Putamen (tissue), 1 donor: ENCODE measurements around the gene AQP12A.
"Not testable (repeated sequence)": the region's sequence is repeated elsewhere in the genome, so short reads cannot be mapped to it uniquely, and the experiment has no call there.

Experiments used
- DNase-seq: peaks from one replicate; pipeline ENCODE4 v3.0.0-alpha.2; 2016; ENCODE audit warnings: low spot score

AQP12A gene

GRCh38 chr2:240688553-240688919 lies 3.1 kb upstream of the AQP12A start:
- no peak for DNase-seq

GRCh38 chr2:240689975-240690374 lies 1.7 kb upstream of the AQP12A start:
- no peak for DNase-seq

- DNase-seq, result not testable (repeated sequence)
Observed at GRCh38 chr2:240690421-240691074, 1.1 kb upstream of the AQP12A start.

- DNase-seq, result not testable (repeated sequence)
Observed at GRCh38 chr2:240691075-240691427, 615 bp upstream of the AQP12A start.

- DNase-seq, result not testable (repeated sequence)
Observed at GRCh38 chr2:240692583-240693561, 1.2 kb downstream of the AQP12A start.

- not testable (repeated sequence) for DNase-seq
Observed at GRCh38 chr2:240694304-240694703, 2.6 kb downstream of the AQP12A start.

GRCh38 chr2:240695593-240695992 lies 3.9 kb downstream of the AQP12A start:
- not testable (repeated sequence) for DNase-seq

GRCh38 chr2:240696469-240696868 lies 4.8 kb downstream of the AQP12A start:
- DNase-seq, result not testable (repeated sequence)

GRCh38 chr2:240698852-240699561 lies 7.3 kb downstream of the AQP12A start:
- not testable (repeated sequence) for DNase-seq

GRCh38 chr2:240699835-240700234 lies 8.2 kb downstream of the AQP12A start:
- not testable (repeated sequence) for DNase-seq

- not testable (repeated sequence) for DNase-seq
Observed at GRCh38 chr2:240700616-240701015, 8.9 kb downstream of the AQP12A start.

GRCh38 chr2:240701091-240701735 lies 9.5 kb downstream of the AQP12A start:
- DNase-seq, result no peak

GRCh38 chr2:240701736-240702639 lies 10.3 kb downstream of the AQP12A start:
- DNase-seq, result no peak

- DNase-seq, result no peak
Observed at GRCh38 chr2:240702640-240703011, 11.0 kb downstream of the AQP12A start.

- DNase-seq, result no peak
Observed at GRCh38 chr2:240703417-240704341, 12.0 kb downstream of the AQP12A start.

GRCh38 chr2:240704651-240705050 lies 13.0 kb downstream of the AQP12A start:
- DNase-seq, result no peak

- DNase-seq, result no peak
Observed at GRCh38 chr2:240705204-240705791, 13.6 kb downstream of the AQP12A start.

- DNase-seq, result no peak
Observed at GRCh38 chr2:240707043-240707756, 15.5 kb downstream of the AQP12A start.

- no peak for DNase-seq
Observed at GRCh38 chr2:240707821-240708220, 16.2 kb downstream of the AQP12A start.
